Activated CD4-positive, alpha-beta T cell treated with anti-CD3 and anti-CD28 coated beads, Interleukin-2, amount 50 U/mL, for 48 hours (primary cell): ENCODE results near the gene ENPEP.
"Not testable (repeated sequence)": the region's sequence is repeated elsewhere in the genome, so short reads cannot be mapped to it uniquely, and the experiment has no call there.

Source experiments
- DNase-seq, 2 experiments: peaks; one replicate each; pipeline ENCODE4 v3.0.0-alpha.2; 2020

ENPEP gene

DNA sequence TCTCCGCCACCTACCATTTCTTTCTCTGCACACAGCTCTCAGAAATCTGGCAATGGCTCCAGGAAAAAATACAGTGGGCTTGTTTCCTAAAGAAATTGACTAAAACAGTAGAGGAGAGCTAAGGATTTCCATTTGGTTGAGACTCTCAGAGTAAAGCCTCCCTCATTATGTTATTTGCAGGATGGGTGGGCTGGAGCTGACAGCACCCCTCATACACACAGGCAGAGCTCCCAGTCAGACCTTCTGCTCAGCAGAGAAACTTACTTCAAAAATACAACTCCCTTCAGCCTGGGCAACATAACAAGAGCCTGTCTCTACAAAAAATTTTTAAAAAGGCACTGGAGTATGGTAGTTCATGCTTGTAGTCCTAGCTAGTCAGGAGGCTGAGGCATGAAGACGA lies 44.9 kb downstream of the ENPEP start:
- no peak for DNase-seq

- no peak for DNase-seq
Observed at GRCh38 chr4:110526589-110526988, 50.6 kb downstream of the ENPEP start.

DNA sequence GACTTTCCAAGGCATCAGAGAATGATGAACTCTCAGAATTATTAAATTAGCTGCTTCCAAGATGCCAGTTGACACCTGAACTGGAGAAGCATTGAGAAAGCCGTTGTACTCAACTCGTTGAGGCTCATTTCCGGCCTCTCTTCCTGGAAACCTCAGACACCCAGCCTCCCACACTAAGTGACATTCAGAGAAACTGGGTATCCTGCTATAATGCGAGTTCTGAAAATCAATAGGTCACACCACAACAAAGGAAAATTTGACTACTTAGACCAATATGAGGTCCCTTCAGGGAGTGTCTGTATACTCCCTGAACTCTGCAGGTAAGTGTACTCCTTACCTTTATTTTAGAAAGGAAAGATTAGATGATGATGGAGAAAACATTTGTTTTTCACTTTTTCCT lies 51.2 kb downstream of the ENPEP start:
- peak; percentile 18 to 28 for DNase-seq

DNA sequence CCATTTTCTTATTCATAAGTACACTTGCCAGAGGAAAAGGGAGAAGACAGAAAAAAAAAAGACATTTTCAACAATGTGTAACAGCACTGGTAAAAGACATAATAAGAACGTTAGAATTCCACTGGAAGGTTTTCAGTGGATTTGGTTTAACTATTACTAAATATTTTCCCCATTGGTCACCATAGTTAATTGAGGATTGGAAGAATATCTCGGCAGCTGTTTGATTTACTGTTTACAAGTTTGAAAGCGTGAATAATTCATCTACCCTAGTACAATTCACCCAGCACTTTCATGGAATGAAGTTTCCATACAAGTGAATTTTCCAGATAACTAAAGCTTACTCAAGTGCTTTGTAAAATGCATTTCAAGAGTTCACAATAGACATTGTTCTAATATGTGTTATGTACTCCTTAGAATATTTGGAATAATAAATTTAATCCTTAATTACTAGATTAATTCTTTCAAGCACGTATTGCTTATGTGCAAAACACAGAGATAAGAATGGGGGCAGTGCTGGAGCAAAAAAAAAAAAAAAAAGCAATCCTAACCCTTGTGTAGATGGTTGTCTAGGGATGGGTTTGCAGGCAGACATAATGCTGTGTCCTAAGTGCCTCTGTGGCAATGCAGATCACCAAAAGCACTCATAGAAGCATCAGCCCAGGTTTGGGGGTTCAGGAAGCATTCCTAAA lies 57.1 kb downstream of the ENPEP start:
- DNase-seq, result no peak

DNA sequence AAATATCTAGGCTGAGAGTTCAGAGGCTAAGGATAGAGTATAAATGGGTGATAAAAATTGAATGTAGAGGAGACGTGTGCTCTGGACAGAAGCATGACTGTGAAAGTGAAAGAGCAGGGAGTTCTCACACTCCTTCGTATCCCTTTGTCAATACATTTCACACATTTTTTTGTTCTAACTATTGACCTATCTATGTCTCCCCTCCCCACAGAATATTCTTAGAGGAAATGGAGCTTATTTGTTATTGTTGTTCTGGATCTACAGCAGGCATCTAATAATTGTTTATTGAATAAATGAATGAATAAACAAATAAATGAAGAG lies 57.6 kb downstream of the ENPEP start:
- DNase-seq, result no peak

DNA sequence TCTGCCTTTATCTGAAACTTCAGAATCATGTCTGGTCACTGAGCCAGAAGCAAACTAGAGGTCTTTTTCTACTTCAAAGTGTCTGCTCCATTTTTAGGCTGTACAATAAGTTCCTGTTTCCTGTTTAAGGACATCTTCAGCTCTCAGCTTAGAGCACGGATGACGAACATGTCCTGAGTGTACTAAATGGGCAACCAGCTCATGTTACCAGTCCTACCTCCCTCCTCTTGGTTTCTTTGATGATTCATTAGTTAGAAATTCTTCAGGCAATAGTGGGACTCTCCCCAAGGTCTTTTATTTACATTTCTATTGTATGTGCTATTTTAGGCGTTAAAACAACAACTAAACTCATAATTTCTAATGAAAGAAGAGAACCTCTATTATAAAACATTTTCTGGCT lies 58.0 kb downstream of the ENPEP start:
- no peak for DNase-seq

- DNase-seq, result no peak
Observed at GRCh38 chr4:110540581-110540980, 64.6 kb downstream of the ENPEP start.

GRCh38 chr4:110540982-110541451 lies 65.1 kb downstream of the ENPEP start:
- DNase-seq, result no peak

DNA sequence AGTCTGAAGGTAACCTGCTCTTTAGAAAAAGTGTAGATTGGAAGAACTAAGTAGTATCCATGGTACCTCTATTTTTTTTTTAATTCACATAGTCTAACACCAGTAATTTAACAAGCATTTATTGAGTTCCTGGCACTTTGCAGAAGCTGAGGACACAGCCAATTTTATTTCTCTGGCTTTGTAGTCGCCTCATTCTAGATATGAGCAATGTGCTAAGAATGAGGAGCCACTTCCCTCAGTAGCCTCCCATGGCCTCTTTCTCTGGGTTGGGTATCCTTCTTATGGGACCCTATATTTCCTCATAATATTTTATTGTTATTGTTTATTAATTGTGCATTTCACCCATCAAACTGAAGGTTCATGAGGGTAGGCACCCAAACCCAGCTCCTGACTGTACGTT lies 67.6 kb downstream of the ENPEP start:
- DNase-seq, result no peak

DNA sequence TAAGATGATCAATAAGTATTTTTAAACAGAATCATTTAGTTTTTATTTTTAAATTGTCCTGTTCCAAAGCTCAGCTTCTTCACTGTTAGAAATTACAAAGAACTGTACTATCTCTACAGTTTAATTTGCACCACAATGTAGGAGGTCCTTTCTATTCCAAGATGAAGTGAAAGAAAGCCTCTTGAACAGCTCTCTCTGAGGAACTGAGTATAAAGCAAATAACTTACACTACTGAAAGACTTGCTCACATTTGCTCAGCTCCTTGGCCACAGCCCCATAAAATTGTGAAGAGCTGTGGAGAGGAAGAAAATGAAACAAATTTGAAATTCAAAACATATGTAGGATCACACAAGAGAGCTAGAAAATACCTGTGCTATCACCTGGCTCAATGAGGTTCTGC lies 68.6 kb downstream of the ENPEP start:
- no peak for DNase-seq

GRCh38 chr4:110550260-110550659 lies 74.3 kb downstream of the ENPEP start:
- no peak for DNase-seq

DNA sequence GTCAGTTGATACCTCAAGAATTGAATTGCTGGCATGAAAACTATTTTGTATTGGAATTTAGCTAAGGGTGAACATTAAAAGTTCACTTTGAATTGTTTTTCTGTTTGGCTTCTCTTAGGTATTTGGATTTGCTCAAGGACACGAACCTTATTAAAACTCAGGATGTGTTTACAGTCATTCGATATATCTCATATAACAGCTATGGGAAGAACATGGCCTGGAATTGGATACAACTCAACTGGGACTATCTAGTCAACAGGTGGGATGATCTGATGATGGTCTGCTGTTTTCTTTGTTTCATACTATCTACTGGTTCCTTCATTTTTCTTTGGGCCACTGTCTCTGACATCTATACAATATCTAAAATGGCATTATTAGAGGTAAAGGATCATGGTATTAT lies 77.2 kb downstream of the ENPEP start:
- DNase-seq, result no peak

GRCh38 chr4:110567214-110567613 lies 91.3 kb downstream of the ENPEP start:
- DNase-seq, result no peak

DNA sequence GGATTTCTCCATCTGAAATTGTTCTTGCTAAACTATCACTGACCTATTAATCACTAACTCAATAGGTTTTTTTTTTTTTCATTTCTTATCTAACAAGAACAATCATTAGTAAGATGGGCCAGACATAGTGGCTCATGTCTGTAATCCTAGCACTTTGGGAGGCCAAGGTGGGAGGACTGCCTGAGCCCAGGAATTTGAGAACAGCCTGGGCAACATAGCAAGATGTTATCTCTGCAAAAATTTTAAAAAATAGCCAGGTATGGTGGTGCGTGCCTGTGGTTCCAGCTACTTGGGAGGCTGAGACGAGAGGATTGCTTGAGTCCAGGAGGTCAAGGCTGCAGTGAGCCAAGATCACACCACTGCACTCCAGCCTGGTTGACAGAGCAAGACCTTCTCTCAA lies 100.7 kb downstream of the ENPEP start:
- not testable (repeated sequence) for DNase-seq

DNA sequence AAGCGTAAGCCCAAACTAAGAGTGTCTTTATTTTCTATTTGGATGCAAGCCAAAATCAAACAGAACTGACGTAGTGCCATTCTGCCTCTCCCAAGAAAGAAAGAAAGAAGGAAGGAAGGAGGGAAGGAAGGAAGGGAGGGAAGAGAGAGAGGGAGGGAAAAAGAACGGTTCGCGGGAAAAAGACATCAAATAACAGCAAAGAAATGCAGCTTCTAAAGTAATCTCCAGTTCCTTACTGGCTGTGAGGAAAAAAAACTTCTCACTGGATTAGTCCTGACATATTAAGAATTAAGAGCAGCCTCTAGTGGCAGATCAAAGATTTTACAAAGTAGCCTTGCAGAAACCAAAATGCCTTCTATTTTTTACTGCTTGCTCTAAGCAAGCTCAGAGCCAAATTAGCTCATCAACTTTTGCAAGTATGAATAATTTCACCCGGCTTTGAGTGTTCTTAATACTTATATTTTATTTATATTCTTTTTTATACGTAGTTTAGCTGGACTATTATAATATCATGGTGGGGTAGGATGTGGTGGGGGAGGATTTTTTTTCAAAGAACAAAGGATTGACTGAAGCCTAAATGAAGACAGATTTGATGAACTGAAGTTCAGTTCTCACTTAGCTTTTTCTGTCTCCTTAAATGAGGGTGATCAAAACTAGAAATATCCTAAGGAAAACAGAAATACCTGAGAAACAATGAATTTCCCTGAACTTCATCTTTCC lies 110.3 kb downstream of the ENPEP start:
- DNase-seq, result no peak

GRCh38 chr4:110587666-110588285 lies 111.8 kb downstream of the ENPEP start:
- DNase-seq, result no peak

DNA sequence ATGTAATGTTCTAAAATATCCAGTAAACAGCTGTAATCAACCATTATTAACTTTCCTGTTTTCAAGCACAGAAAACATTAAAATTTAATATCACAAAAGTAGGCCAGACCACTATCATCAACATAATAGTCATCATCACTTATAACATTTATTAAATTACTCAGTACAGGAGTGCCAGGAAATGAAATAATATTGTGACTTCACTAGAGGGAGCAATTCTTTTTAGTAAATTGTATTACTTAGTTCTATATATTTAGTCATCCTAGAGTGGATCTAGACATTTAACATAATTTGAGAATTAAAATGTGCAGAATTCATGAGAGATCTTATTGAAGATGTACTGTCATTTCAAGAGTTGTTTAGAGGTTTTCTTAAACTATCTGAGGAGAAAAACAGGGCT lies 113.3 kb downstream of the ENPEP start:
- DNase-seq, result no peak

- no peak for DNase-seq
Observed at GRCh38 chr4:110595583-110595982, 119.6 kb downstream of the ENPEP start.

DNA sequence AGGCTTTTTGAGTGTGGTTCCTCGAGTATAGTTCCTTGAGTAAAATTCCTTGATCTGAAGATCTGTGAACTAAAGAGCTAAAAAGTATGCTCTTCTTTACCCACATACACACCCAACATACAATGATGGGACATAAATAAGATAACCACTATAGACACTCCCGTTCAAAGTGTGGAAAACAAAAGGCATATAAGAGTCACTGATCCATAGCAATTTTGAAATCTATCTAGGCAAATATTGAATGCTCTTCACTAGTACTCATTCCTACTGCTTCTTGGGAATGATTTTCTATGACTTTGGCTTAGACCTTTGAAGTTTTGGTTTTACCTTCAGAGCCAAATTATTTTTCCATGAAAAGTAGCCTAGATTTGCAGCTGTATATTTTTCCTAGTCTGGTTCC lies 120.5 kb downstream of the ENPEP start:
- DNase-seq, result no peak

DNA sequence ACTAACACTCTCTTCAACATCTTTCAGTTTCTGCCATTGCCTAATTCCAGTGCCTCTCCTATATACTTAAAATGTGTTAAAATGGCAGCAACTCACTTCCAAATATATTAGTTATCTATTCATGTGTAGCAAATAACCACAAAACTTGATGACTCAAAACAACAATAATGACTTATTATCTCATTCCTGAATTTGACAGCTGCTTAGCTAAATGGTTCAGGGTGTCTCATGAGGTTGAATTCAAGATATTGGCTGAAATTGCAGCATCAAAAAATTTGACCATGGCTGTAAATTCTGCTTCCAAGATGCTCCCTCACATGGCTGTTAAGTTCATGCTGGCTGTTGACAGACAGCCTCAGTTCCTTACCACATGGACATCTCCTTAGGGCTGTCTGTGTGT lies 121.6 kb downstream of the ENPEP start:
- DNase-seq, result no peak

- no peak for DNase-seq
Observed at GRCh38 chr4:110602061-110602460, 126.1 kb downstream of the ENPEP start.

- DNase-seq, result no peak
Observed at GRCh38 chr4:110605077-110605476, 129.1 kb downstream of the ENPEP start.

- no peak for DNase-seq
Observed at GRCh38 chr4:110609044-110609750, 133.2 kb downstream of the ENPEP start.

- DNase-seq, result no peak
Observed at GRCh38 chr4:110610620-110610939, 134.6 kb downstream of the ENPEP start.
